Peyer's patch (tissue), 4 donors: ENCODE data around the gene SMYD4. TPM values are rescaled to one million over a fixed set of nuclear protein-coding genes. Genes with fewer than 3 reads are reported as not detected.

Source experiments
- DNase-seq, 3 donors: peaks; one replicate each; pipeline ENCODE4 v3.0.0-alpha.2; 2017 to 2019
- H3K27ac ChIP-seq, 4 donors: fragments of 200-600 bp; sonication (generic); one replicate each; pipeline ENCODE4 v1.5.1; 2016 to 2019
- H3K27me3 ChIP-seq, 2 donors: fragments of 200-600 bp; sonication (generic); one replicate each; pipeline ENCODE4 v1.5.1; 2019
- H3K36me3 ChIP-seq, 3 donors: fragments of 200-600 bp; sonication (generic); one replicate each; pipeline ENCODE4 v1.5.1; 2016 to 2019
- H3K4me1 ChIP-seq, 4 donors: fragments of 200-600 bp; sonication (generic); one replicate each; pipeline ENCODE4 v1.5.1; 2016 to 2019
- H3K4me3 ChIP-seq, 4 donors: fragments of 200-600 bp; sonication (generic); 1 replicate in 3 of 4; 2 replicates in 1 of 4; pipeline ENCODE4 v1.5.1; 2016 to 2019; ENCODE audit warnings: mild to moderate bottlenecking in 1 of 4
- H3K9me3 ChIP-seq, 4 donors: fragments of 200-600 bp; sonication (generic); one replicate each; pipeline ENCODE4 v1.5.1; 2016 to 2019; ENCODE audit warnings: mild to moderate bottlenecking in 1 of 4
- POLR2A ChIP-seq, 2 donors: fragments of 450-650 bp; IDR thresholded peaks; one replicate each; pipeline ENCODE4 v1.5.1; 2017; ENCODE audit warnings: antibody characterized with exemption in 2 of 2, mild to moderate bottlenecking in 2 of 2, moderate library complexity in 2 of 2
- total RNA-seq, 4 donors: library from RNA; depleted of rRNA; stranded (reverse); fragments of >200 nt; gene quantifications; one replicate each; pipeline ENCODE4 v1.1.0, GENCODE V29; 2016
- TF ChIP-seq, protein P1 (sequence below), 6 experiments: fragments of 450-650 bp in 4 of 6; fragments of 200-600 bp in 2 of 6; sonication (generic) in 1 of 6; IDR thresholded peaks; one replicate each; pipeline ENCODE4 v1.5.1; 2017 to 2019; ENCODE audit warnings: antibody characterized with exemption in 6 of 6, mild to moderate bottlenecking in 3 of 6, moderate library complexity in 1 of 6

Gene SMYD4
- total RNA-seq: 10 to 100 TPM; 31.2 to 42.1 (median 39.8) TPM

DNA sequence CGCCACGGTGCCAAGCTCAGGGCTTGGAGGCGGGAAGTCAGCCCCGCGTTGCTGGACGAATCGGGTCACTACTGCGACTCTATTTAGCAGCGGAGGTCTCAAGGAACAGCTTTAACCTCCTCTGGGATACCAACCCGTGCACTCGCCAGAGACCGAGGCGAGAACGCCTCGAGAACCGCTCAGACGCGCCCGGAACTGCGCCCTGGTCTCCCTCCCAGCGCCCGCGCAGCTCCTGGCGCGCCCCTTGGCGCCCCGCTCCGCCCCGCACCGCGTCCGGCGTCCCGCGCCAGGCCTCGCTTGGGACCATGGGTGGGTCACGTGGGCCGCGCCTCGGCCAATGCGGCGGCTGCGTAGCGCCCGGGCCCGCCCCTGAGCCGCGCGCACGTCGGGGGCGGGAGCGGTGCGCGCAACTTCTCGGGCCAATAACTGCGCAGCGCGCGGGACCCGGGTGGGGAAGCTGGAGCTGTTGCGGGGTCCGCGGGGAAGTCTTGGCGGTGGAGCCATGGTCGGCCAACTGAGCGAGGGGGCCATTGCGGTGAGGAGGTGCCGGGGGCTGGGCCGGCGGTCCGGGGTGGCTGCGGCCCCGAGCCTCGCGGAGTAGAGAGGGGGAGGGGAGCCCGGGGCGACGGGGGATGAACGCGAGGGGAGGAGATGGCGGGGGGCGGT, at the start of gene SMYD4, which contains the start of gene RPA1:
Gene SMYD4, minus strand, starts transcription at position 311 of the 666 bp plus-strand sequence. CDS start 1,908 bp downstream, outside the sequence.
Gene RPA1, plus strand, starts transcription at position 414 of the 666 bp plus-strand sequence. Its CDS starts 89 bp downstream, at position 503.
- Histone ChIP-seq H3K27ac (peak within 1 kb of the TSS; percentile 85 to 95 (median 88)), H3K27me3 (no peaks in the 10 kb centered on the region), H3K4me3 (peak within 1 kb of the TSS; percentile 75 to 99 (median 88)), H3K9me3 (no peaks in the 10 kb centered on the region), H3K4me1 (peaks cover 0 to 16% (median 11%) of the 10 kb centered on the region in 4 donors), H3K36me3 (peaks cover 0 to 30% (median 0%) of the 10 kb centered on the region in 3 donors)
- peak; percentile 86 to 95 (median 94) for DNase-seq
- TF ChIP-seq, protein P1, sequence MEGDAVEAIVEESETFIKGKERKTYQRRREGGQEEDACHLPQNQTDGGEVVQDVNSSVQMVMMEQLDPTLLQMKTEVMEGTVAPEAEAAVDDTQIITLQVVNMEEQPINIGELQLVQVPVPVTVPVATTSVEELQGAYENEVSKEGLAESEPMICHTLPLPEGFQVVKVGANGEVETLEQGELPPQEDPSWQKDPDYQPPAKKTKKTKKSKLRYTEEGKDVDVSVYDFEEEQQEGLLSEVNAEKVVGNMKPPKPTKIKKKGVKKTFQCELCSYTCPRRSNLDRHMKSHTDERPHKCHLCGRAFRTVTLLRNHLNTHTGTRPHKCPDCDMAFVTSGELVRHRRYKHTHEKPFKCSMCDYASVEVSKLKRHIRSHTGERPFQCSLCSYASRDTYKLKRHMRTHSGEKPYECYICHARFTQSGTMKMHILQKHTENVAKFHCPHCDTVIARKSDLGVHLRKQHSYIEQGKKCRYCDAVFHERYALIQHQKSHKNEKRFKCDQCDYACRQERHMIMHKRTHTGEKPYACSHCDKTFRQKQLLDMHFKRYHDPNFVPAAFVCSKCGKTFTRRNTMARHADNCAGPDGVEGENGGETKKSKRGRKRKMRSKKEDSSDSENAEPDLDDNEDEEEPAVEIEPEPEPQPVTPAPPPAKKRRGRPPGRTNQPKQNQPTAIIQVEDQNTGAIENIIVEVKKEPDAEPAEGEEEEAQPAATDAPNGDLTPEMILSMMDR (IDR thresholded peaks at IDR 0.05): no peak
- peak; percentile 72 to 87 for TF ChIP-seq POLR2A (IDR thresholded peaks at IDR 0.05)

GRCh38 chr17:1878419-1879121, 48.9 kb upstream of the SMYD4 start:
- Histone ChIP-seq H3K27ac (no peak overlapping the region), H3K27me3 (no peaks in the 10 kb centered on the region), H3K4me3 (no peak overlapping the region), H3K9me3 (no peaks in the 10 kb centered on the region), H3K4me1 (no peaks in the 10 kb centered on the region), H3K36me3 (peaks cover 0 to 91% (median 0%) of the 10 kb centered on the region in 3 donors)
- TF ChIP-seq, protein P1 (IDR thresholded peaks at IDR 0.05): no peak
- no peak for TF ChIP-seq POLR2A (IDR thresholded peaks at IDR 0.05)
- DNase-seq: no peak

DNA sequence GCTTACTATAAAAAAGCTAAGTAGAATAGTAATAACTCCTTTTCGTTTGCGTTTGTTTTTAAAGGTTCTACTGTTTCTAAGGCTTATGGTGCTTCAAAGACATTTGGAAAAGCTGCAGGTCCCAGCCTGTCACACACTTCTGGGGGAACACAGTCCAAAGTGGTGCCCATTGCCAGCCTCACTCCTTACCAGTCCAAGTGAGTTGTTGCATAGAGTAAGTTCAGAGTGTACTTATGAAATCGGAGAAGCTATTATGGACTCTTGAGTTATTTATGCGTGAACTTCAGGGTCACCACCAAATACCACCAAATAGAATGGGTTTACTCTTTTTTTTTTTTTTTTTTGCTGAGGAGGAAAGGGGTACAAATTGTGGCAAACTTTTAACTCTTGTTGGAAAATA, 45.9 kb upstream of the SMYD4 start:
- DNase-seq: no peak
- TF ChIP-seq POLR2A (IDR thresholded peaks at IDR 0.05): no peak
- TF ChIP-seq, protein P1 (IDR thresholded peaks at IDR 0.05): no peak
- no peaks in the 10 kb centered on the region for H3K9me3 ChIP-seq
- no peak overlapping the region for H3K4me3 ChIP-seq
- H3K36me3 ChIP-seq: peaks cover 0 to 77% (median 0%) of the 10 kb centered on the region in 3 donors
- no peak overlapping the region for H3K27ac ChIP-seq
- H3K27me3 ChIP-seq: no peaks in the 10 kb centered on the region
- no peaks in the 10 kb centered on the region for H3K4me1 ChIP-seq

DNA sequence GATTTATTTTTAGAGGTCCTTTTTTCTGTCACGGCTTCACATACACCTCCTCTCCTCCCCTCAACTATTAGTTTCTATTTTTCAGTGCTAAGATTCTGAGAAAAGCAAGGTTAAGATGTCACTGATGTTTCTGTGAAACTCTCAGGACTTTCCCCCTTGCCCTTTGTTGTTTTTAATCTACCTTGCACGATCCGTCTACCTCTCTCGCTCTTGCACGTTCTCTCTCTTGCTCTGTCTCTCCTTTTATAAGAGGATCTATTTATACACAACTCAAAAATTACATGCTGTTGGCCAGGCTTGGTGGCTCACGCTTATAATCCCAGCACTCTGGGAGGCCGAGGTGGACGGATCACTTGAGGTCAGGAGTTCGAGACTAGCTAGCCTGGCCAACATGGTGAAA, 43.7 kb upstream of the SMYD4 start:
- DNase-seq: no peak
- Histone ChIP-seq H3K4me1 (no peaks in the 10 kb centered on the region), H3K9me3 (no peaks in the 10 kb centered on the region), H3K27me3 (no peaks in the 10 kb centered on the region), H3K36me3 (peaks cover 0 to 56% (median 0%) of the 10 kb centered on the region in 3 donors), H3K27ac (no peak overlapping the region), H3K4me3 (no peak overlapping the region)
- no peak for TF ChIP-seq POLR2A (IDR thresholded peaks at IDR 0.05)
- TF ChIP-seq, protein P1 (IDR thresholded peaks at IDR 0.05): no peak

- no peaks in the 10 kb centered on the region for H3K9me3 ChIP-seq
These were observed 43.3 kb upstream of the SMYD4 start for GRCh38 chr17:1872976-1873375.

More at GRCh38 chr17:1872976-1873375, 43.3 kb upstream of the SMYD4 start:
- Histone ChIP-seq H3K4me1 (no peaks in the 10 kb centered on the region), H3K27ac (no peak overlapping the region), H3K27me3 (no peaks in the 10 kb centered on the region), H3K4me3 (no peak overlapping the region), H3K36me3 (peaks cover 0 to 51% (median 0%) of the 10 kb centered on the region in 3 donors)
- no peak for DNase-seq
- no peak for TF ChIP-seq POLR2A (IDR thresholded peaks at IDR 0.05)
- TF ChIP-seq, protein P1 (IDR thresholded peaks at IDR 0.05): no peak
